Panc1 (cell line): ENCODE data around the gene BDH1. TPM values are rescaled to one million over a fixed set of nuclear protein-coding genes. Genes with fewer than 3 reads are reported as not detected.

ENCODE experiments used
- ATAC-seq: fragments of 200-7000 bp; cut with Tn5 transposase; 2 replicates; pipeline ENCODE4 v1.9.1; 2020; ENCODE audit warnings: mild to moderate bottlenecking, moderate library complexity
- BruUV-seq: library from RNA; stranded (reverse); fragments of 400-500 nt; replicated peaks from 2 replicates; lab custom pipeline; 2021; lab: Mats Ljungman, UMichigan
- CTCF ChIA-PET: fragments of 300-600 bp; sonication (Branson Sonifier 250); formaldehyde crosslinking; loops from one replicate; lab custom pipeline; 2022; ENCODE audit warnings: antibody characterized with exemption; lab: Charles Lee
- POLR2A ChIA-PET: fragments of 300-600 bp; sonication (Branson Sonifier 250); formaldehyde crosslinking; loops from one replicate; lab custom pipeline; 2022; ENCODE audit warnings: antibody characterized with exemption; lab: Charles Lee
- DNase-seq: peaks from one replicate; pipeline ENCODE4 v3.0.0-alpha.2; 2010; ENCODE audit warnings: low read depth, low spot score
- H3K27ac ChIP-seq: 2 replicates; pipeline ENCODE4 v1.5.1; 2011; ENCODE audit warnings: mild to moderate bottlenecking, low read length, inconsistent platforms
- H3K27me3 ChIP-seq: fragments of 200-500 bp; sonication (Bioruptor generic); 2 replicates; pipeline ENCODE4 v1.6.0; 2014; ENCODE audit warnings: low read length, inconsistent platforms; ENCODE audit not compliant: control insufficient read depth, insufficient read depth
- H3K36me3 ChIP-seq: fragments of 200-500 bp; sonication (Bioruptor generic); 2 replicates; pipeline ENCODE4 v1.5.1; 2014; ENCODE audit warnings: inconsistent platforms, mild to moderate bottlenecking, low read length, moderate library complexity; ENCODE audit not compliant: control insufficient read depth, insufficient read depth
- H3K4me1 ChIP-seq: 2 replicates; pipeline ENCODE4 v1.5.1; 2011; ENCODE audit warnings: inconsistent platforms, mild to moderate bottlenecking, low read length, moderate library complexity; ENCODE audit not compliant: control insufficient read depth, insufficient read depth
- H3K4me3 ChIP-seq, 2 experiments: 2 replicates each; pipeline ENCODE4 v1.5.1; 2011 to 2012; ENCODE audit warnings: low read depth in 2 of 2, low read length in 2 of 2, mild to moderate bottlenecking in 2 of 2, inconsistent platforms in 1 of 2, moderate library complexity in 1 of 2
- H3K9me3 ChIP-seq: fragments of 200-500 bp; sonication (Bioruptor generic); 2 replicates; pipeline ENCODE4 v1.5.1; 2014; ENCODE audit warnings: low read depth, mild to moderate bottlenecking, inconsistent platforms, low read length, moderate library complexity; ENCODE audit not compliant: control insufficient read depth, insufficient read depth
- POLR2AphosphoS5 ChIP-seq: IDR thresholded peaks from 2 replicates; pipeline ENCODE4 v1.6.1; 2012; ENCODE audit warnings: mild to moderate bottlenecking, low read depth, low read length, moderate library complexity
- SIN3A ChIP-seq: IDR thresholded peaks from 2 replicates; pipeline ENCODE4 v1.6.1; 2012; ENCODE audit warnings: low read depth, mild to moderate bottlenecking, low read length, moderate library complexity, borderline replicate concordance; ENCODE audit not compliant: insufficient read depth
- TCF7L2 ChIP-seq: IDR thresholded peaks from 2 replicates; pipeline ENCODE4 v1.6.1; 2011; ENCODE audit warnings: mild to moderate bottlenecking, low read depth, low read length, inconsistent platforms
- in situ Hi-C: cut with HindIII; loops from 2 replicates; pipeline ENCODE4 v1.10.0; 2016; ENCODE audit warnings: low sequenced_read_pairs, low pct_unique_long_range_greater_than_20kb
- intact Hi-C: fragments of 100-400 bp; cut with micrococcal nuclease; formaldehyde crosslinking; loops from one replicate; pipeline ENCODE4 v1.10.0; 2022; ENCODE audit not compliant: unreplicated experiment
- total RNA-seq: library from RNA; stranded (reverse); gene quantifications from one replicate; pipeline ENCODE4 v1.2.1, GENCODE V29; 2021; ENCODE audit not compliant: unreplicated experiment
- TF ChIP-seq, protein P1 (sequence below): fragments of 450-650 bp; IDR thresholded peaks from 2 replicates; pipeline ENCODE4 v1.5.1; 2017; ENCODE audit warnings: mild to moderate bottlenecking
- TF ChIP-seq, protein P2 (sequence below), 2 experiments: IDR thresholded peaks; 2 replicates each; pipeline ENCODE4 v1.6.1; 2011 to 2012; ENCODE audit warnings: low read depth in 2 of 2, control low read depth in 1 of 2, low read length in 1 of 2, mild to moderate bottlenecking in 1 of 2, moderate library complexity in 1 of 2; ENCODE audit not compliant: insufficient read depth in 1 of 2

Gene BDH1
- total RNA-seq, 1 experiment from 2014 or later: 4.8 TPM

DNA sequence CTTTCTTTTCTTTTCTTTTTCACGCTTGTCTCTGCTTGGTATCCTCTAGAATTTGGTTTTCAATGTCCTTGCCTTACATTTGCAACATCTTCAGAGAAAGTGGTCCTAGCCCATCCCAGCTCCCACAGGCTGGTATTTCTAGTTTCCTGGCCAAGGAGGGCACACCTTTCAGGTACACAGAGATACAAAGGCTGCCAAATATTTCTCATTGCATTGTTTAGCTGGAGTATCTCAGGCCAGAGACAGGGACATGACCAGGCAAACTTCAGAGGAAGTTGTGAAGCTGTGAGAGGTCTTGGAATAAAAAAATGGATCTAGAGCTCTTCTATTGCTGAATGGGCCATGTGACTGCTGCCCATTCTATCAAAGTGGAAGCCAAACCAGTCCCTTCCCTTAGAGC, 68.9 kb downstream of the BDH1 start:
- no peaks in the 10 kb centered on the region for H3K36me3 ChIP-seq
- no peak overlapping the region for H3K27ac ChIP-seq
- H3K9me3 ChIP-seq: no peaks in the 10 kb centered on the region
- BruUV-seq: no TSS peak
- DNase-seq: no peak
- no peak overlapping the region for H3K4me3 ChIP-seq
- TF ChIP-seq TCF7L2: no peak
- no peak for TF ChIP-seq POLR2AphosphoS5
- TF ChIP-seq SIN3A: no peak
- TF ChIP-seq, protein P1, sequence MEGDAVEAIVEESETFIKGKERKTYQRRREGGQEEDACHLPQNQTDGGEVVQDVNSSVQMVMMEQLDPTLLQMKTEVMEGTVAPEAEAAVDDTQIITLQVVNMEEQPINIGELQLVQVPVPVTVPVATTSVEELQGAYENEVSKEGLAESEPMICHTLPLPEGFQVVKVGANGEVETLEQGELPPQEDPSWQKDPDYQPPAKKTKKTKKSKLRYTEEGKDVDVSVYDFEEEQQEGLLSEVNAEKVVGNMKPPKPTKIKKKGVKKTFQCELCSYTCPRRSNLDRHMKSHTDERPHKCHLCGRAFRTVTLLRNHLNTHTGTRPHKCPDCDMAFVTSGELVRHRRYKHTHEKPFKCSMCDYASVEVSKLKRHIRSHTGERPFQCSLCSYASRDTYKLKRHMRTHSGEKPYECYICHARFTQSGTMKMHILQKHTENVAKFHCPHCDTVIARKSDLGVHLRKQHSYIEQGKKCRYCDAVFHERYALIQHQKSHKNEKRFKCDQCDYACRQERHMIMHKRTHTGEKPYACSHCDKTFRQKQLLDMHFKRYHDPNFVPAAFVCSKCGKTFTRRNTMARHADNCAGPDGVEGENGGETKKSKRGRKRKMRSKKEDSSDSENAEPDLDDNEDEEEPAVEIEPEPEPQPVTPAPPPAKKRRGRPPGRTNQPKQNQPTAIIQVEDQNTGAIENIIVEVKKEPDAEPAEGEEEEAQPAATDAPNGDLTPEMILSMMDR: no peak
- TF ChIP-seq, protein P2, sequence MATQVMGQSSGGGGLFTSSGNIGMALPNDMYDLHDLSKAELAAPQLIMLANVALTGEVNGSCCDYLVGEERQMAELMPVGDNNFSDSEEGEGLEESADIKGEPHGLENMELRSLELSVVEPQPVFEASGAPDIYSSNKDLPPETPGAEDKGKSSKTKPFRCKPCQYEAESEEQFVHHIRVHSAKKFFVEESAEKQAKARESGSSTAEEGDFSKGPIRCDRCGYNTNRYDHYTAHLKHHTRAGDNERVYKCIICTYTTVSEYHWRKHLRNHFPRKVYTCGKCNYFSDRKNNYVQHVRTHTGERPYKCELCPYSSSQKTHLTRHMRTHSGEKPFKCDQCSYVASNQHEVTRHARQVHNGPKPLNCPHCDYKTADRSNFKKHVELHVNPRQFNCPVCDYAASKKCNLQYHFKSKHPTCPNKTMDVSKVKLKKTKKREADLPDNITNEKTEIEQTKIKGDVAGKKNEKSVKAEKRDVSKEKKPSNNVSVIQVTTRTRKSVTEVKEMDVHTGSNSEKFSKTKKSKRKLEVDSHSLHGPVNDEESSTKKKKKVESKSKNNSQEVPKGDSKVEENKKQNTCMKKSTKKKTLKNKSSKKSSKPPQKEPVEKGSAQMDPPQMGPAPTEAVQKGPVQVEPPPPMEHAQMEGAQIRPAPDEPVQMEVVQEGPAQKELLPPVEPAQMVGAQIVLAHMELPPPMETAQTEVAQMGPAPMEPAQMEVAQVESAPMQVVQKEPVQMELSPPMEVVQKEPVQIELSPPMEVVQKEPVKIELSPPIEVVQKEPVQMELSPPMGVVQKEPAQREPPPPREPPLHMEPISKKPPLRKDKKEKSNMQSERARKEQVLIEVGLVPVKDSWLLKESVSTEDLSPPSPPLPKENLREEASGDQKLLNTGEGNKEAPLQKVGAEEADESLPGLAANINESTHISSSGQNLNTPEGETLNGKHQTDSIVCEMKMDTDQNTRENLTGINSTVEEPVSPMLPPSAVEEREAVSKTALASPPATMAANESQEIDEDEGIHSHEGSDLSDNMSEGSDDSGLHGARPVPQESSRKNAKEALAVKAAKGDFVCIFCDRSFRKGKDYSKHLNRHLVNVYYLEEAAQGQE (IDR thresholded peaks at IDR 0.05; ENCODE audit: insufficient read depth in 1 of 2, low read depth in 2 of 2, low read length in 1 of 2): no peak
- in situ Hi-C loops: no loop called here
- H3K27me3 ChIP-seq: no peaks in the 10 kb centered on the region
- ChIA-PET CTCF (no interaction called here), POLR2A (no interaction called here)
- intact Hi-C loops: no loop called here
- no peaks in the 10 kb centered on the region for H3K4me1 ChIP-seq
- no peak for ATAC-seq

DNA sequence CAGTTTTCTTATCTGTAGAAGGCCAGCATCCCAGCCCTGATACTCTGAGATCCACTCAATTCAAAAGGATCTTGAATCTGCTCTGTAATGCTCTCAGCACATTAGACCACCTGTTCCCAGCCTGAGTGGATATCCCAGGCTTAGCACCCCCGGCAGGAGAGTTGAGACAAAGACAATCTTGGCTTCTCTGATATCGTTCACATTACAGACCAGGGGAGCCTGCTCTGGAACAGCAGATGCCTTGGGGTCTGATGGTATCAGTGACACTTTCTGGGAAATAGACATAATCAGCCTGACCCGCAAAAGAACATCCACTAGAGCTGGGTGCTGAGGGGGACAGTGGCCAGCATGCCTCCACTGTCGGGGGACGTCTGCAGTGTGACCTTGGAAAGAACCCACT, 70.6 kb downstream of the BDH1 start:
- H3K36me3 ChIP-seq: no peaks in the 10 kb centered on the region
- ATAC-seq (no peak), DNase-seq (no peak)
- no peak overlapping the region for H3K4me3 ChIP-seq
- ChIA-PET CTCF (no interaction called here), POLR2A (no interaction called here)
- H3K27me3 ChIP-seq: no peaks in the 10 kb centered on the region
- intact Hi-C loops (no loop called here), in situ Hi-C loops (no loop called here)
- TF ChIP-seq SIN3A (no peak), TCF7L2 (no peak), POLR2AphosphoS5 (no peak)
- TF ChIP-seq, protein P2 (IDR thresholded peaks at IDR 0.05; ENCODE audit: insufficient read depth in 1 of 2, low read depth in 2 of 2, low read length in 1 of 2): no peak
- TF ChIP-seq, protein P1: no peak
- H3K4me1 ChIP-seq: no peaks in the 10 kb centered on the region
- BruUV-seq: no TSS peak
- H3K9me3 ChIP-seq: no peaks in the 10 kb centered on the region
- no peak overlapping the region for H3K27ac ChIP-seq
